Omental fat pad (tissue), 4 donors: ENCODE results near the gene DSC2. TPM values are rescaled to one million over a fixed set of nuclear protein-coding genes. Genes with fewer than 3 reads are reported as not detected.
"Not testable (repeated sequence)": the region's sequence is repeated elsewhere in the genome, so short reads cannot be mapped to it uniquely, and the experiment has no call there.

Experiments
- ATAC-seq: fragments of 150-250 bp; one replicate; pipeline ENCODE4 v1.9.1; 2016; ENCODE audit warnings: mild to moderate bottlenecking, moderate library complexity; ENCODE audit not compliant: low FRiP score
- DNase-seq: peaks from one replicate; pipeline ENCODE4 v3.0.0-alpha.2; 2019; ENCODE audit warnings: low spot score
- CTCF ChIP-seq, 3 donors: fragments of 450-650 bp; IDR thresholded peaks; one replicate each; pipeline ENCODE4 v1.5.1; 2016 to 2017; ENCODE audit warnings: antibody characterized with exemption in 3 of 3, mild to moderate bottlenecking in 3 of 3, moderate library complexity in 2 of 3
- total RNA-seq, 4 donors: library from RNA; depleted of rRNA; stranded (reverse); fragments of >200 nt; gene quantifications; one replicate each; pipeline ENCODE4 v1.1.0, GENCODE V29; 2016

DSC2 gene
- total RNA-seq, 4 donors from 2014 or later, result 10.9 to 15.1 (median 12.4) TPM

- no peak for TF ChIP-seq CTCF (IDR thresholded peaks at IDR 0.05)
- peak; percentile 32 for ATAC-seq
These were observed 60.7 kb downstream of the DSC2 start for GRCh38 chr18:31041271-31042083.

GRCh38 chr18:31040686-31041270 is 61.4 kb downstream of the DSC2 start:
- no peak for TF ChIP-seq CTCF (IDR thresholded peaks at IDR 0.05)
- DNase-seq, result no peak
- ATAC-seq, result no peak

More at GRCh38 chr18:31041271-31042083, 60.7 kb downstream of the DSC2 start:
- no peak for DNase-seq

GRCh38 chr18:31039426-31039825 is 62.8 kb downstream of the DSC2 start:
- no peak for DNase-seq

GRCh38 chr18:31037686-31038085 is 64.5 kb downstream of the DSC2 start:
- DNase-seq, ATAC-seq: not testable (repeated sequence)

More at GRCh38 chr18:31039426-31039825, 62.8 kb downstream of the DSC2 start:
- ATAC-seq, result no peak
- TF ChIP-seq CTCF (IDR thresholded peaks at IDR 0.05), result no peak

- ATAC-seq, result no peak
- TF ChIP-seq CTCF (IDR thresholded peaks at IDR 0.05), result no peak
- DNase-seq, result no peak
These were observed 67.7 kb downstream of the DSC2 start for GRCh38 chr18:31034541-31034940.

GRCh38 chr18:31030574-31031278 is 71.5 kb downstream of the DSC2 start:
- TF ChIP-seq CTCF (IDR thresholded peaks at IDR 0.05), result no peak
- ATAC-seq (no peak), DNase-seq (no peak)

GRCh38 chr18:31015715-31016434 is 86.3 kb downstream of the DSC2 start:
- ATAC-seq (no peak), DNase-seq (no peak)
- no peak for TF ChIP-seq CTCF (IDR thresholded peaks at IDR 0.05)

GRCh38 chr18:31011455-31011854 is 90.8 kb downstream of the DSC2 start:
- not testable (repeated sequence) for DNase-seq
- peak; percentile 88 for ATAC-seq
